PFSK-1 (cell line): ENCODE data around the gene CPD. TPM values are rescaled to one million over a fixed set of nuclear protein-coding genes. Genes with fewer than 3 reads are reported as not detected.
A peak's percentile ranks its signal among the peaks of the same experiment; 100 is the strongest.

ENCODE experiments used
- FOXP2 ChIP-seq: optimal IDR thresholded peaks from 2 replicates; pipeline ENCODE3; 2011; ENCODE audit warnings: borderline replicate concordance, control low read depth, inconsistent platforms; ENCODE audit not compliant: insufficient read depth; ENCODE audit errors: extremely low read length, extremely low read depth
- POLR2AphosphoS5 ChIP-seq: IDR thresholded peaks from 2 replicates; pipeline ENCODE4 v1.6.1; 2012; ENCODE audit warnings: low read depth, mild to moderate bottlenecking, control low read depth, low read length, moderate library complexity
- SIN3A ChIP-seq: IDR thresholded peaks from 2 replicates; pipeline ENCODE4 v1.6.1; 2012; ENCODE audit warnings: mild to moderate bottlenecking, low read length, moderate library complexity, borderline replicate concordance; ENCODE audit not compliant: insufficient read depth
- TAF1 ChIP-seq: IDR thresholded peaks from 2 replicates; pipeline ENCODE4 v1.6.1; 2012; ENCODE audit warnings: low read length, control low read depth, borderline replicate concordance; ENCODE audit not compliant: insufficient read depth
- polyA plus RNA-seq: library from polyadenylated mRNA; unstranded; fragments of >200 nt; gene quantifications from one replicate; pipeline ENCODE4 v1.2.1, GENCODE V29; 2012; ENCODE audit warnings: low read depth, missing spikeins; ENCODE audit not compliant: insufficient read length
- TF ChIP-seq, protein P1 (sequence below), 2 experiments: IDR thresholded peaks; 2 replicates each; pipeline versions ENCODE4 v1.6.1 to v1.8.0; 2011 to 2012; ENCODE audit warnings: low read depth in 2 of 2, low read length in 2 of 2, control low read depth in 1 of 2, inconsistent platforms in 1 of 2, mild to moderate bottlenecking in 1 of 2, moderate library complexity in 1 of 2; ENCODE audit not compliant: insufficient read depth in 1 of 2

Gene CPD
- 27.9 TPM for polyA plus RNA-seq

GRCh38 chr17:30378825-30379302 is at the start of gene CPD:
CPD (plus strand) TSS chr17:30378927; CDS start chr17:30378981, 54 bp downstream.
- TF ChIP-seq SIN3A (no peak), FOXP2 (peak; percentile 70), POLR2AphosphoS5 (peak; percentile 88), TAF1 (peak; percentile 80)

DNA sequence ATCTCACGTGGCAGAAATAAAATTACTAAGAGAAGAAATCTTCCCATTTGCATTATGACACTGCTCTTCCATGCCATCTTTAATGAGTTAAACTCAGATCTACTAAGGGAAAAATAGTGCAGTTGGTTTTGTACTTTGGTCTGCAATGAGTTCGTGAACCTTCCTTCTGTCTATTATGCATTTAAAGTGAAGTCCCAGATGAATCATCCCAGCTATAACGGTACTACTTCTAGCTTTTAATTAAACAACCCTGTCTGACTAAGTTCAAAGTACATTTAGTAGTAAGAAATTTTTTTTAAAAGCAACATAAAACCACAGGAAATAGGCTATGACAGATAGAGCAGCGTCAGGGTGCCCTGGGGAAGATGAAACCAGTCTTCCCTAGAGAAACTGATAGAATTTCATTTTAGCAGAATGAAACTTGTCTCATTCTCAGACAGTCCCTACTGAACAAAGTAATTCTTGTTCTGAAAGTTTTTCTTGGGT is 46.6 kb upstream of the CPD start:
- TF ChIP-seq TAF1 (no peak), SIN3A (no peak), POLR2AphosphoS5 (no peak), FOXP2 (no peak)
- TF ChIP-seq, protein P1, sequence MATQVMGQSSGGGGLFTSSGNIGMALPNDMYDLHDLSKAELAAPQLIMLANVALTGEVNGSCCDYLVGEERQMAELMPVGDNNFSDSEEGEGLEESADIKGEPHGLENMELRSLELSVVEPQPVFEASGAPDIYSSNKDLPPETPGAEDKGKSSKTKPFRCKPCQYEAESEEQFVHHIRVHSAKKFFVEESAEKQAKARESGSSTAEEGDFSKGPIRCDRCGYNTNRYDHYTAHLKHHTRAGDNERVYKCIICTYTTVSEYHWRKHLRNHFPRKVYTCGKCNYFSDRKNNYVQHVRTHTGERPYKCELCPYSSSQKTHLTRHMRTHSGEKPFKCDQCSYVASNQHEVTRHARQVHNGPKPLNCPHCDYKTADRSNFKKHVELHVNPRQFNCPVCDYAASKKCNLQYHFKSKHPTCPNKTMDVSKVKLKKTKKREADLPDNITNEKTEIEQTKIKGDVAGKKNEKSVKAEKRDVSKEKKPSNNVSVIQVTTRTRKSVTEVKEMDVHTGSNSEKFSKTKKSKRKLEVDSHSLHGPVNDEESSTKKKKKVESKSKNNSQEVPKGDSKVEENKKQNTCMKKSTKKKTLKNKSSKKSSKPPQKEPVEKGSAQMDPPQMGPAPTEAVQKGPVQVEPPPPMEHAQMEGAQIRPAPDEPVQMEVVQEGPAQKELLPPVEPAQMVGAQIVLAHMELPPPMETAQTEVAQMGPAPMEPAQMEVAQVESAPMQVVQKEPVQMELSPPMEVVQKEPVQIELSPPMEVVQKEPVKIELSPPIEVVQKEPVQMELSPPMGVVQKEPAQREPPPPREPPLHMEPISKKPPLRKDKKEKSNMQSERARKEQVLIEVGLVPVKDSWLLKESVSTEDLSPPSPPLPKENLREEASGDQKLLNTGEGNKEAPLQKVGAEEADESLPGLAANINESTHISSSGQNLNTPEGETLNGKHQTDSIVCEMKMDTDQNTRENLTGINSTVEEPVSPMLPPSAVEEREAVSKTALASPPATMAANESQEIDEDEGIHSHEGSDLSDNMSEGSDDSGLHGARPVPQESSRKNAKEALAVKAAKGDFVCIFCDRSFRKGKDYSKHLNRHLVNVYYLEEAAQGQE (IDR thresholded peaks at IDR 0.05; ENCODE audit: insufficient read depth in 1 of 2, low read depth in 2 of 2, low read length in 2 of 2): no peak

- TF ChIP-seq FOXP2 (no peak), SIN3A (no peak), POLR2AphosphoS5 (no peak), TAF1 (no peak)
- TF ChIP-seq, protein P1 (IDR thresholded peaks at IDR 0.05; ENCODE audit: insufficient read depth in 1 of 2, low read depth in 2 of 2, low read length in 2 of 2): no peak
These were observed 45.0 kb upstream of the CPD start, which contains the start of gene TMIGD1 for GRCh38 chr17:30333503-30334360. TMIGD1 (minus strand) TSS chr17:30334057; CDS start chr17:30332133, 1,924 bp downstream.

DNA sequence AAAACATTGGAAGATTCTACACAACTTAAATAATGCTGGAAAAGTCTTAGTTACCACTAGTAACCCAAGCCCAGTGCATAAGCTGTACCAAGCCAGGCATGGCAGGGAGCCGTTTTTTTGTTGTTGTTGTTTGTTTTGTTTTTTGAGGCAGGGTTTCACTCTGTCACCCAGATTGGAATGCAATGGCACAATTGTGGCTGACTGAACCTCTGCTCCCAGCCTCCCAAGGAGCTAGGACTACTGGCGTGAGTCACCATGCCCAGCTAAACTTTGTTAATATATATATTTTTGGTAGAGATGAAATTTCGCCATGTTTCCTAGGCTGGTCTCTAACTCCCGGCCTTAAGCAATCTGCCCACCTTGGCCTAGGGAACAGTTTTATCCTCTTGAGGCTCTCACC is 44.3 kb upstream of the CPD start:
- no peak for TF ChIP-seq POLR2AphosphoS5
- no peak for TF ChIP-seq TAF1
- TF ChIP-seq, protein P1 (IDR thresholded peaks at IDR 0.05; ENCODE audit: insufficient read depth in 1 of 2, low read depth in 2 of 2, low read length in 2 of 2): no peak
- no peak for TF ChIP-seq FOXP2
- no peak for TF ChIP-seq SIN3A

DNA sequence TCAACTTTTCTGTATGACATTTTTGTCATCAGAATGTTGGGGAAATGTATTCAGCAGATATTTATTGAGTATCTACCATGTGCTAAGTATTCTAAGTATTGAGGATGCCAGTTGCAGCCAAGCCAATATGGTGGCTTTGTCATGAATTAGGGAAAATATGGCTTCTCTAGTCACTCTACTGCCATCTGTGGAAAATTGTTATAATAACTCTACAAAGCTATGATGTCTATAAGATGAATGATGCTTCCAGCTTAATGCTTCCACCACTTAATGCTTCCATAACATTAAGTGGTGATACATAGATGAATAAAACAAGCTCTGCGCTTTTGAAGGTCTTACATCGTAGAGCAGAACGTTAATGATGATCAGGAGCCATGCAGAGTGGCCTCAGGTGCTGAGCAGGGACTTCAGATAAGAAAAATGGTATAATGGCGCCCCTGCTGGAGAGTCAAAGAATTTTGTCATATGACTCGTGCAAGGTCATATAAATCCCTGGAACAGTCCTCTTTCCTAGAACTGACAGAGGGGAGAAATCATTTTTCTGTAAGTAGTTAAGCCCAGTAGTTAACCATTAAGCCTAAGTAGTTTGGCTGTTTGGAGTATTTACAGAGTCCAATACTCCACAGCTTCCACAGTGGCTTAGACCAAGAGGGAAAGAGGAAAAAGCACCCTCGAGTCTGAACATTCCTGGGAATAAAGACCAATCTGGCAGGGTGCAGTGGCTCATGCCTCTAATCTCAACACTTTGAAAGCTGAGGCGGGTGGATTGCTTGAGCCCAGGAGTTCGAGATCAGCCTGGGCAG is 42.2 kb upstream of the CPD start:
- TF ChIP-seq SIN3A: no peak
- TF ChIP-seq TAF1: no peak
